HCT116 (cell line): ENCODE results near the gene LRRC61. TPM values are rescaled to one million over a fixed set of nuclear protein-coding genes. Genes with fewer than 3 reads are reported as not detected.

Experiments
- ATAC-seq: fragments of 200-7000 bp; cut with Tn5 transposase; 2 replicates; pipeline ENCODE4 v1.9.1; 2020; ENCODE audit warnings: mild to moderate bottlenecking, moderate library complexity
- BruUV-seq: library from RNA; stranded (reverse); fragments of 400-500 nt; replicated peaks from 2 replicates; lab custom pipeline; 2021; lab: Mats Ljungman, UMichigan
- CTCF ChIA-PET: fragments of 300-600 bp; sonication (Branson Sonifier 250); formaldehyde crosslinking; loops from one replicate; lab custom pipeline; 2021; ENCODE audit warnings: antibody characterized with exemption; lab: Charles Lee
- POLR2A ChIA-PET: fragments of 300-600, 350-600 bp; sonication (Branson Sonifier 250); formaldehyde crosslinking; loops from one replicate; lab custom pipeline; 2021; ENCODE audit warnings: antibody characterized with exemption; lab: Charles Lee
- RAD21 ChIA-PET, 2 experiments: fragments of 300-600 bp; sonication (Branson Sonifier 250); formaldehyde crosslinking; loops; one replicate each; lab custom pipeline; 2023; ENCODE audit warnings: low total read pairs in 2 of 2; ENCODE audit not compliant: uncharacterized antibody in 2 of 2, unreplicated experiment in 2 of 2, low non-redundant PET in 1 of 2; lab: Charles Lee
- DNase-seq: peaks from one replicate; pipeline ENCODE4 v3.0.0-alpha.2; 2010; ENCODE audit warnings: low read depth, low spot score
- H2AFZ ChIP-seq: fragments of 200-600 bp; shearing (Covaris generic), sonication (generic); 2 replicates; pipeline ENCODE4 v1.6.1; 2017; ENCODE audit warnings: low read depth, mixed run types, mixed read lengths, antibody characterized with exemption, low read length; ENCODE audit not compliant: poor library complexity, severe bottlenecking
- H3K27ac ChIP-seq: 2 replicates; pipeline ENCODE4 v1.5.1; 2012; ENCODE audit warnings: low read depth, low read length
- H3K27me3 ChIP-seq: fragments of 200-600 bp; sonication (generic); 2 replicates; pipeline ENCODE4 v1.6.1; 2016; ENCODE audit warnings: mixed run types, low read length, mixed read lengths; ENCODE audit not compliant: insufficient read depth
- H3K36me3 ChIP-seq, 2 experiments: fragments of 200-500 bp in 1 of 2; fragments of 200-600 bp in 1 of 2; sonication (Bioruptor generic) in 1 of 2; sonication (generic) in 1 of 2; 2 replicates each; pipeline versions ENCODE4 v1.5.1 to v1.6.1; 2014 to 2016; ENCODE audit warnings: low read length in 2 of 2, inconsistent platforms in 1 of 2, mixed read lengths in 1 of 2, mixed run types in 1 of 2; ENCODE audit not compliant: insufficient read depth in 2 of 2, control insufficient read depth in 1 of 2
- H3K4me1 ChIP-seq, 2 experiments: fragments of 200-600 bp in 1 of 2; sonication (generic) in 1 of 2; 2 replicates each; pipeline versions ENCODE4 v1.5.1 to v1.6.1; 2012 to 2017; ENCODE audit warnings: low read length in 2 of 2, inconsistent platforms in 1 of 2, mild to moderate bottlenecking in 1 of 2, mixed read lengths in 1 of 2, mixed run types in 1 of 2, moderate library complexity in 1 of 2; ENCODE audit not compliant: insufficient read depth in 2 of 2, control insufficient read depth in 1 of 2
- H3K4me2 ChIP-seq: fragments of 200-600 bp; sonication (generic); 2 replicates; pipeline ENCODE4 v1.6.1; 2017; ENCODE audit warnings: mixed run types, low read length, mixed read lengths
- H3K4me3 ChIP-seq, 2 experiments: fragments of 200-600 bp in 1 of 2; sonication (generic) in 1 of 2; replicated peaks in 1 of 2; 2 replicates each; pipeline ENCODE4 v1.5.1; 2011 to 2016; ENCODE audit warnings: low read length in 2 of 2, control low read depth in 1 of 2, low read depth in 1 of 2, mild to moderate bottlenecking in 1 of 2, mixed read lengths in 1 of 2, mixed run types in 1 of 2
- H3K79me2 ChIP-seq: fragments of 200-600 bp; sonication (generic); 2 replicates; pipeline ENCODE4 v1.6.1; 2017; ENCODE audit warnings: mild to moderate bottlenecking, mixed run types, low read length, moderate library complexity, mixed read lengths; ENCODE audit not compliant: insufficient read depth
- H3K9ac ChIP-seq: fragments of 200-600 bp; sonication (generic); 2 replicates; pipeline ENCODE4 v1.6.1; 2016; ENCODE audit warnings: low read length, mixed read lengths
- H3K9me2 ChIP-seq: fragments of 200-600 bp; sonication (generic), shearing (Covaris generic); 2 replicates; pipeline ENCODE4 v1.6.1; 2017; ENCODE audit warnings: mixed run types, mild to moderate bottlenecking, moderate library complexity; ENCODE audit not compliant: insufficient read depth
- H3K9me3 ChIP-seq, 2 experiments: fragments of 200-500 bp in 1 of 2; fragments of 200-600 bp in 1 of 2; sonication (Bioruptor generic) in 1 of 2; sonication (generic) in 1 of 2; 2 replicates each; pipeline ENCODE4 v1.6.1; 2014 to 2017; ENCODE audit warnings: low read length in 2 of 2, mixed read lengths in 2 of 2, inconsistent platforms in 1 of 2, low read depth in 1 of 2, mild to moderate bottlenecking in 1 of 2, mixed run types in 1 of 2, moderate library complexity in 1 of 2; ENCODE audit not compliant: control insufficient read depth in 1 of 2, insufficient read depth in 1 of 2
- H4K20me1 ChIP-seq: fragments of 200-600 bp; sonication (generic), shearing (Covaris generic); 2 replicates; pipeline ENCODE4 v1.6.1; 2017; ENCODE audit warnings: mixed run types, mild to moderate bottlenecking, moderate library complexity; ENCODE audit not compliant: insufficient read depth
- ATF3 ChIP-seq: IDR thresholded peaks from 2 replicates; pipeline ENCODE4 v1.6.1; 2012
- CBX3 ChIP-seq: IDR thresholded peaks from 2 replicates; pipeline ENCODE4 v1.6.1; 2012; ENCODE audit warnings: low read depth
- CEBPB ChIP-seq: IDR thresholded peaks from 2 replicates; pipeline ENCODE4 v1.6.1; 2012; ENCODE audit warnings: low read depth
- CTCF ChIP-seq, 3 experiments: fragments of 200-600 bp in 1 of 3; sonication (generic) in 1 of 3; IDR thresholded peaks in 2 of 3; conservative IDR thresholded peaks in 1 of 3; 2 replicates each; pipeline ENCODE4 v1.5.1; 2012 to 2017; ENCODE audit warnings: low read depth in 2 of 3, low read length in 2 of 3, antibody characterized with exemption in 1 of 3, borderline replicate concordance in 1 of 3, control low read depth in 1 of 3, mild to moderate bottlenecking in 1 of 3, mixed read lengths in 1 of 3, mixed run types in 1 of 3, moderate library complexity in 1 of 3; ENCODE audit not compliant: insufficient read depth in 1 of 3
- EGR1 ChIP-seq: IDR thresholded peaks from 2 replicates; pipeline ENCODE4 v1.6.1; 2012; ENCODE audit warnings: low read depth
- EZH2 ChIP-seq: fragments of 200-600 bp; sonication (generic); IDR thresholded peaks from 2 replicates; pipeline ENCODE4 v1.6.1; 2017; ENCODE audit warnings: antibody characterized with exemption, mixed run types
- EZH2phosphoT487 ChIP-seq: fragments of 200-600 bp; IDR thresholded peaks from 2 replicates; pipeline ENCODE4 v1.6.1; 2018; ENCODE audit warnings: antibody characterized with exemption, borderline replicate concordance
- FOSL1 ChIP-seq: IDR thresholded peaks from 2 replicates; pipeline ENCODE4 v1.6.1; 2012; ENCODE audit warnings: low read depth
- MAX ChIP-seq: IDR thresholded peaks from 2 replicates; pipeline ENCODE4 v1.6.1; 2012
- POLR2A ChIP-seq: IDR thresholded peaks from 2 replicates; pipeline ENCODE4 v1.7.0; 2011; ENCODE audit warnings: borderline replicate concordance; ENCODE audit not compliant: insufficient read depth, insufficient read length; ENCODE audit errors: extremely low read depth
- RAD21 ChIP-seq: IDR thresholded peaks from 2 replicates; pipeline ENCODE4 v1.6.1; 2012; ENCODE audit warnings: low read depth, mild to moderate bottlenecking
- SP1 ChIP-seq: IDR thresholded peaks from 2 replicates; pipeline ENCODE4 v1.6.1; 2012; ENCODE audit warnings: low read depth
- SRF ChIP-seq: IDR thresholded peaks from 2 replicates; pipeline ENCODE4 v1.6.1; 2012; ENCODE audit warnings: low read depth
- YY1 ChIP-seq: IDR thresholded peaks from 2 replicates; pipeline ENCODE4 v1.6.1; 2011; ENCODE audit warnings: low read length, low read depth, moderate library complexity, mild to moderate bottlenecking; ENCODE audit not compliant: insufficient replicate concordance; ENCODE audit errors: extremely low read depth
- ZNF274 ChIP-seq: fragments of 200-500 bp; sonication (Bioruptor generic); IDR thresholded peaks from 2 replicates; pipeline ENCODE4 v1.6.1; 2014; ENCODE audit warnings: mild to moderate bottlenecking, low read depth, low read length, inconsistent platforms
- intact Hi-C: fragments of 100-400 bp; cut with micrococcal nuclease; formaldehyde crosslinking; loops from 2 replicates; pipeline ENCODE4 v1.10.0; 2022
- total RNA-seq: library from RNA; stranded (reverse); gene quantifications from one replicate; pipeline ENCODE4 v1.2.1, GENCODE V29; 2021; ENCODE audit not compliant: unreplicated experiment

The LRRC61 gene
- total RNA-seq, 1 experiment from 2014 or later: 12.0 TPM

GRCh38 chr7:150325110-150325611, 2.0 kb downstream of the LRRC61 start:
- Histone ChIP-seq H4K20me1 (no peaks in the 10 kb centered on the region), H3K4me2 (peak overlapping the region; percentile 76), H3K4me3 (no peak overlapping the region), H3K9me2 (no peaks in the 10 kb centered on the region), H3K27me3 (no peaks in the 10 kb centered on the region), H3K9ac (no peak overlapping the region), H3K4me1 (peaks cover 8 to 36% of the 10 kb centered on the region in 2 experiments; a peak in 3 of 4 replicates), H3K79me2 (peaks cover 14% of the 10 kb centered on the region), H3K27ac (no peak overlapping the region), H3K9me3 (no peaks in the 10 kb centered on the region), H2AFZ (no peak overlapping the region), H3K36me3 (peaks cover 0 to 3% of the 10 kb centered on the region in 2 experiments; a peak in 1 of 4 replicates)
- DNase-seq (no peak), ATAC-seq (no peak)
- TF ChIP-seq RAD21 (no peak), CBX3 (no peak), MAX (no peak), ATF3 (no peak), CEBPB (no peak), YY1 (no peak), EGR1 (no peak), FOSL1 (no peak), SP1 (no peak), EZH2 (no peak), CTCF (IDR thresholded peaks at IDR 0.05 in 2 of 3, conservative IDR thresholded peaks at IDR 0.05 in 1 of 3; ENCODE audit: borderline replicate concordance in 1 of 3, insufficient read depth in 1 of 3, low read depth in 2 of 3, low read length in 2 of 3) (no peak), SRF (no peak), ZNF274 (no peak), EZH2phosphoT487 (no peak), POLR2A (no peak)
- intact Hi-C loops: no loop called here
- ChIA-PET RAD21 (no interaction called here), POLR2A (no interaction called here), CTCF (no interaction called here)
- no TSS peak for BruUV-seq
